ENCODE measurements around the gene PML. TPM values are rescaled to one million over a fixed set of nuclear protein-coding genes. Genes with fewer than 3 reads are reported as not detected.
"Not testable (repeated sequence)": the region's sequence is repeated elsewhere in the genome, so short reads cannot be mapped to it uniquely, and the experiment has no call there.

The PML gene
- polyA plus RNA-seq, 3 donors = 13.1 to 40.7 (median 20.6) TPM

- TF ChIP-seq, protein P1, sequence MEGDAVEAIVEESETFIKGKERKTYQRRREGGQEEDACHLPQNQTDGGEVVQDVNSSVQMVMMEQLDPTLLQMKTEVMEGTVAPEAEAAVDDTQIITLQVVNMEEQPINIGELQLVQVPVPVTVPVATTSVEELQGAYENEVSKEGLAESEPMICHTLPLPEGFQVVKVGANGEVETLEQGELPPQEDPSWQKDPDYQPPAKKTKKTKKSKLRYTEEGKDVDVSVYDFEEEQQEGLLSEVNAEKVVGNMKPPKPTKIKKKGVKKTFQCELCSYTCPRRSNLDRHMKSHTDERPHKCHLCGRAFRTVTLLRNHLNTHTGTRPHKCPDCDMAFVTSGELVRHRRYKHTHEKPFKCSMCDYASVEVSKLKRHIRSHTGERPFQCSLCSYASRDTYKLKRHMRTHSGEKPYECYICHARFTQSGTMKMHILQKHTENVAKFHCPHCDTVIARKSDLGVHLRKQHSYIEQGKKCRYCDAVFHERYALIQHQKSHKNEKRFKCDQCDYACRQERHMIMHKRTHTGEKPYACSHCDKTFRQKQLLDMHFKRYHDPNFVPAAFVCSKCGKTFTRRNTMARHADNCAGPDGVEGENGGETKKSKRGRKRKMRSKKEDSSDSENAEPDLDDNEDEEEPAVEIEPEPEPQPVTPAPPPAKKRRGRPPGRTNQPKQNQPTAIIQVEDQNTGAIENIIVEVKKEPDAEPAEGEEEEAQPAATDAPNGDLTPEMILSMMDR (IDR thresholded peaks at IDR 0.05) = no peak
- H3K27me3 Mint-ChIP-seq (ENCODE audit: low read depth in 3 of 3) = peaks cover 0 to 4% (median 2%) of the 10 kb centered on the region in 3 donors
- no peaks in the 10 kb centered on the region for H3K9me3 ChIP-seq (replicated peaks in 1 of 2; ENCODE audit: control insufficient read depth in 1 of 2, insufficient read depth in 1 of 2, low read length in 2 of 2)
- H3K36me3 ChIP-seq (replicated peaks in 1 of 2; ENCODE audit: control insufficient read depth in 1 of 2, insufficient read depth in 2 of 2, low read length in 2 of 2) = no peaks in the 10 kb centered on the region
- no peaks in the 10 kb centered on the region for H3K27me3 ChIP-seq (ENCODE audit: control insufficient read depth in 2 of 2, insufficient read depth in 2 of 2, low read length in 2 of 2)
- H3K36me3 Mint-ChIP-seq = no peaks in the 10 kb centered on the region
- no peaks in the 10 kb centered on the region for H3K4me1 ChIP-seq (ENCODE audit: control insufficient read depth in 1 of 2, insufficient read depth in 2 of 2, low read length in 2 of 2)
- H3K4me3 ChIP-seq (replicated peaks in 1 of 3; ENCODE audit: low read depth in 2 of 3, low read length in 3 of 3) = no peak overlapping the region
- no peaks in the 10 kb centered on the region for H3K79me2 ChIP-seq (ENCODE audit: insufficient read depth, low read length)
- H2AFZ ChIP-seq (ENCODE audit: insufficient read depth, low read depth, low read length, poor library complexity, severe bottlenecking) = no peak overlapping the region
- intact Hi-C loops (cut with micrococcal nuclease) = no loop called here
- H3K4me3 Mint-ChIP-seq = no peak overlapping the region
- peaks cover 0 to 4% (median 0%) of the 10 kb centered on the region in 7 donors for H3K9me3 Mint-ChIP-seq
- H3K4me2 ChIP-seq (replicated peaks; ENCODE audit: extremely low read depth, low read length, poor library complexity, severe bottlenecking) = no peak overlapping the region
- DNase-seq = no peak
- WGBS (ENCODE audit: insufficient coverage) = 95% methylated on average over 6 of the region's 7 CpGs
- H4K20me1 ChIP-seq (ENCODE audit: insufficient read depth, low read length) = no peaks in the 10 kb centered on the region
- no peak overlapping the region for H3K27ac ChIP-seq (ENCODE audit: low read depth in 1 of 2, low read length in 2 of 2)
- no peaks in the 10 kb centered on the region for H3K4me1 Mint-ChIP-seq
- H3K27ac Mint-ChIP-seq = no peak overlapping the region
- no peak overlapping the region for H3K9ac ChIP-seq (ENCODE audit: insufficient read depth, low read length, poor library complexity, severe bottlenecking)
Measured at GRCh38 chr15:74062671-74063070, 68.2 kb downstream of the PML start.

DNA sequence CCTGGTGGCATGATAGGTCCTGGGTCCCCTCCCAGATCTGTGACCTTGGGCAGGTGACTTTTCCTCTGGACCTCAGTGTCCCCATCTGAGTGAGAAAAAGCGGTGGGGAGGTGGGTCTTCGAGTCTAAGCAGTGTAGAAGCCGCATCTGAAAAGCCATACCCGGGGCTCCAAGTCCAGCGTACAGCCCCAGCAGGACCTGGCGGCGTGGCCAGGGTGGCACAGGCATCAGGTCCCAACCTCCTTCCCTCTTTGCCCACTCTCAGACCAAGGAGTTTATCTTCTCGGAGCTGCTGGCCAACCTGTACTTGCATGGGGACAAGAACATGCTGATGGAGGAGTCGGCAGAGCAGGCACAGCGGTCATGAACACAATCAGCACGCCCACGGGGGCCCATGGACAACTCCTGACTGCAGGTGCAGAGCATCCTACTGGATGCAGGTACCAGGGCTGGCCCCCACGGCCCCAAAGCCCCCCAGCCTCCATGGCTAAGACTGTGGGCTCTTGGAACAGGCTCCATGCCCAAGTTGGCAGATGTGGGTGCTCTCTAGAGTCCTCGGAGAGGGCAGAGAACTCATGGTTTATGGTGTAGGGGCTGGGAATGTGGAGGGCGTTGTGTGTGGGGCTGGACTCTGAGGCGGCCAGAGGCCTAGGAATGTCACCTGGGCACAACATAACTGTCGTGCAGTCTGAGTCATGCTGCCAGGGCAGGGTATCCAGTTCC lies 69.1 kb downstream of the PML start:
- intact Hi-C loops (cut with micrococcal nuclease) = not testable (repeated sequence)

GRCh38 chr15:74064183-74064582 lies 69.7 kb downstream of the PML start:
- H3K27ac Mint-ChIP-seq, H3K4me3 Mint-ChIP-seq: not testable (repeated sequence)
- no CpG with 5 or more reads among the region's 3 CpGs for WGBS (ENCODE audit: insufficient coverage)

More for the DNA sequence above, 69.1 kb downstream of the PML start:
- H4K20me1 ChIP-seq (ENCODE audit: insufficient read depth, low read length); H3K4me2 ChIP-seq (replicated peaks; ENCODE audit: extremely low read depth, low read length, poor library complexity, severe bottlenecking); H3K27me3 ChIP-seq (ENCODE audit: control insufficient read depth in 2 of 2, insufficient read depth in 2 of 2, low read length in 2 of 2); H3K79me2 ChIP-seq (ENCODE audit: insufficient read depth, low read length); H3K9me3 Mint-ChIP-seq; H3K9ac ChIP-seq (ENCODE audit: insufficient read depth, low read length, poor library complexity, severe bottlenecking); DNase-seq; H3K36me3 Mint-ChIP-seq; H3K4me3 Mint-ChIP-seq; H3K4me1 ChIP-seq (ENCODE audit: control insufficient read depth in 1 of 2, insufficient read depth in 2 of 2, low read length in 2 of 2); H3K9me3 ChIP-seq (replicated peaks in 1 of 2; ENCODE audit: control insufficient read depth in 1 of 2, insufficient read depth in 1 of 2, low read length in 2 of 2); H3K4me1 Mint-ChIP-seq; H3K4me3 ChIP-seq (replicated peaks in 1 of 3; ENCODE audit: low read depth in 2 of 3, low read length in 3 of 3); H3K27me3 Mint-ChIP-seq (ENCODE audit: low read depth in 3 of 3); H3K27ac ChIP-seq (ENCODE audit: low read depth in 1 of 2, low read length in 2 of 2); H3K36me3 ChIP-seq (replicated peaks in 1 of 2; ENCODE audit: control insufficient read depth in 1 of 2, insufficient read depth in 2 of 2, low read length in 2 of 2); H2AFZ ChIP-seq (ENCODE audit: insufficient read depth, low read depth, low read length, poor library complexity, severe bottlenecking); H3K27ac Mint-ChIP-seq: not testable (repeated sequence)
- no CpG with 5 or more reads among the region's 17 CpGs for WGBS (ENCODE audit: insufficient coverage)

GRCh38 chr15:74064822-74065221 lies 70.3 kb downstream of the PML start:
- 95% methylated on average over 4 of the region's 8 CpGs for WGBS (ENCODE audit: insufficient coverage)
- H3K27me3 Mint-ChIP-seq (ENCODE audit: low read depth in 3 of 3); H3K27ac ChIP-seq (ENCODE audit: low read depth in 1 of 2, low read length in 2 of 2); H3K79me2 ChIP-seq (ENCODE audit: insufficient read depth, low read length); DNase-seq; H3K4me1 ChIP-seq (ENCODE audit: control insufficient read depth in 1 of 2, insufficient read depth in 2 of 2, low read length in 2 of 2); H3K4me3 Mint-ChIP-seq; intact Hi-C loops (cut with micrococcal nuclease); H3K27me3 ChIP-seq (ENCODE audit: control insufficient read depth in 2 of 2, insufficient read depth in 2 of 2, low read length in 2 of 2); H3K4me2 ChIP-seq (replicated peaks; ENCODE audit: extremely low read depth, low read length, poor library complexity, severe bottlenecking); H3K4me1 Mint-ChIP-seq; H3K4me3 ChIP-seq (replicated peaks in 1 of 3; ENCODE audit: low read depth in 2 of 3, low read length in 3 of 3); H3K9ac ChIP-seq (ENCODE audit: insufficient read depth, low read length, poor library complexity, severe bottlenecking); H3K27ac Mint-ChIP-seq; H3K9me3 ChIP-seq (replicated peaks in 1 of 2; ENCODE audit: control insufficient read depth in 1 of 2, insufficient read depth in 1 of 2, low read length in 2 of 2); H2AFZ ChIP-seq (ENCODE audit: insufficient read depth, low read depth, low read length, poor library complexity, severe bottlenecking); H3K36me3 Mint-ChIP-seq; H3K36me3 ChIP-seq (replicated peaks in 1 of 2; ENCODE audit: control insufficient read depth in 1 of 2, insufficient read depth in 2 of 2, low read length in 2 of 2); H3K9me3 Mint-ChIP-seq; H4K20me1 ChIP-seq (ENCODE audit: insufficient read depth, low read length): not testable (repeated sequence)

More at GRCh38 chr15:74064183-74064582, 69.7 kb downstream of the PML start:
- H2AFZ ChIP-seq (ENCODE audit: insufficient read depth, low read depth, low read length, poor library complexity, severe bottlenecking); H3K27me3 ChIP-seq (ENCODE audit: control insufficient read depth in 2 of 2, insufficient read depth in 2 of 2, low read length in 2 of 2); H3K79me2 ChIP-seq (ENCODE audit: insufficient read depth, low read length); intact Hi-C loops (cut with micrococcal nuclease); H3K9me3 Mint-ChIP-seq; H3K27ac ChIP-seq (ENCODE audit: low read depth in 1 of 2, low read length in 2 of 2); H3K9ac ChIP-seq (ENCODE audit: insufficient read depth, low read length, poor library complexity, severe bottlenecking); H3K4me2 ChIP-seq (replicated peaks; ENCODE audit: extremely low read depth, low read length, poor library complexity, severe bottlenecking); H3K36me3 ChIP-seq (replicated peaks in 1 of 2; ENCODE audit: control insufficient read depth in 1 of 2, insufficient read depth in 2 of 2, low read length in 2 of 2); H3K4me1 ChIP-seq (ENCODE audit: control insufficient read depth in 1 of 2, insufficient read depth in 2 of 2, low read length in 2 of 2); H3K4me3 ChIP-seq (replicated peaks in 1 of 3; ENCODE audit: low read depth in 2 of 3, low read length in 3 of 3); H3K36me3 Mint-ChIP-seq; DNase-seq; H3K4me1 Mint-ChIP-seq; H4K20me1 ChIP-seq (ENCODE audit: insufficient read depth, low read length); H3K27me3 Mint-ChIP-seq (ENCODE audit: low read depth in 3 of 3); H3K9me3 ChIP-seq (replicated peaks in 1 of 2; ENCODE audit: control insufficient read depth in 1 of 2, insufficient read depth in 1 of 2, low read length in 2 of 2): not testable (repeated sequence)
